GM18498 (cell line): Measurements from ENCODE around the gene FAM98A.

Source experiments
- ATAC-seq: cut with Tn5 transposase; IDR thresholded peaks from one replicate; pipeline ENCODE4 v1.9.1; 2021; ENCODE audit warnings: mild to moderate bottlenecking, moderate library complexity; ENCODE audit not compliant: unreplicated experiment

FAM98A gene

DNA sequence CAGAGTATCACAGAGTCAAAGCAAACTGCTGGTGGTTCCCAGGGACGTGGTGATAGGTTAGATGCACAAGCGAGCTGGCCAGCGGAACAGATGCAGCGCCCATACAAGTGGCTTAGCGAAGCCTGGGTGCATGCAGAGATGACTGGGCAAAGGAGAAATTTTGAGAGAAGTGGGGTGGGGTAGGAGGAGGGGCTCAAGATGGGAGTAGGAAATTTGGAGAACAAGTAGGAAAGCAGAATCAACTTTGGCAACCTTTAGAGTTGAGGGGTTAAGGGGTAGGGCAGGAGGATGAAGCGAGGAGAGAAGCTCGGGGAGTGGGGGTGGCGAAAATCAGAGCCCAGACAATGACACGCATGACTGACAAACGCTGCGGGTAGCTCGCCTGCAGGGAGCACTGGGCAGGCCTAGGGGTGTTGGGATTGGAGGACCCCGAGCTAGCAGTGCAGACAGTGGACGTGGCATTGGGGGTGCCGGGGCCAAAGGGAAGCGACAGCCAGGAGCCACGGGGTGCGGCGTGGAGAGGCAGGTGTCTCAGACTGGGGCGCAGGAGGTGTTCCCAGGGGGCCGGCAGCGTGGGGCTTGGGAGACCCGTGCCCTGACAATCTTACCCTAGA lies 431 bp downstream of the FAM98A start:
- peak; percentile 51 for ATAC-seq

DNA sequence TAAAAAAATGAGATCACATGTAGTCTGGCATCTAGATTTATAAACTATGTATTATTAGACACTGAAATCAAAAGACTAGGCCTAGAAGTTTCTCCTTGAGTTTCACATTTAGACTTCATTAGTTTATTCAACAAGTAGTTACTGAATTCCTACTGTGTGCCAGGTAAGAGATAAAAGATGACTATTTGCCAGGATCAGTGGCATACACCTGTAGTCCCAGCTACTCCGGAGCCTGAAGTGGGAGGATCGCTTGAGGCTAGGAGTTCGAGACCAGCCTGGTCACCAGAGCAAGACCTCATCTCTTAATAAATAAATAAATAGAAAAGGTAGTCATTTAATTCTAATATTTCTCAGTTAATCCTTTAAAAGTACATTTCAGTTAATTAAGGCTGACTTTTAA lies 2.1 kb downstream of the FAM98A start:
- no peak for ATAC-seq

DNA sequence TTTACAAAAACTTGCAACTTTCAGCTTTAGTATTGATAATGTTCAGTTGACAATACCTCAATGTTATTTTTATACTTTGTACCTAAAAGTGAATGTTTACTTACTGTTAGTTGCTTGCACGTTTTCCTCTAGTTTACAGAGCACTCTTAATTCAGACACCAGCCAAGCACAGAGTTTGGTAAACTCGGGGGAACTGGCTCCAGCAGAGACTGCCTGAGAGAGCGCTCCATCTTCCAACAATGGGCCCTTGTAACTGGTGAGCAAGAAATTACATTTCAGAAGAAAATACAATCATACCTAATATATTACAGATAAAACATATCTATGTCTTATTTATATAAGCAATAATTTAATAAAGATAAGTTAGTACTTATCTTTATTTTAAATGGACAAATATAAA lies 3.7 kb downstream of the FAM98A start:
- no peak for ATAC-seq

DNA sequence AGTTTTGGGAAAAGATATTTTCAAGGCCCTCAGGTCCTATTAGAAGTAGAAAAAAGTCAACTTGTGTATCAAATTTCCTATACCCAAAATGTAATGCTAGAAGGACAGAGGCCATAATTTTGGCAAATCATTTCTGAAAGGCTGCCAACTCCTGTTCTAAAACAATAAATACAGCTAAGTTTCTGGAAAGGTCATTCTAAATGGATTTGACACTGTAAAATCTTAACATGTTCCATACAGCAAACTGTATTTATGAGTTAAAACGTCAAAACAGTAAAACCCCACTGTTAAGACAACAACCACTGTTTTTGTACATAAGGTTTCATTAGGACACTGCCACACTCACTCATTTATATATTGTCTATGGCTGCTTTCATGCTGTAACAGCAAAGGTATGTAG lies 9.7 kb downstream of the FAM98A start:
- ATAC-seq = no peak

DNA sequence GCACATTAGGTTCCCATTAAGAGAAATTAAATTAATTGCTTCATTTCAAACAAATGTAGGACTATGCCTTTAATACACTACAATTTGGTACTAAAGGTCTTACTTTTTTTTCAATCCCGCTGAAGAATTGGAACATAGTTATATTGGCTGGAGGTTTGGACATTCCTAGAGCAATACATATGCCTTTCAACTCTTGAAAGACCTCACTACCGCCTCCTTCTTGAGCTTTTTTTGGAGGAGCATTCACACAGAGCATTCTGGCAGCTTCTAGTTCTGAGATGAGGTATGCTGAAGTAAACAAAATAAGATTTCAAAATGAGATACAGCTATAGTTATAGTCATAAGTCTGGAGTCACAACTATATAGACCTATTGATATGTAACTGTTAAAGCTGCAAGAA lies 10.9 kb downstream of the FAM98A start:
- no peak for ATAC-seq

DNA sequence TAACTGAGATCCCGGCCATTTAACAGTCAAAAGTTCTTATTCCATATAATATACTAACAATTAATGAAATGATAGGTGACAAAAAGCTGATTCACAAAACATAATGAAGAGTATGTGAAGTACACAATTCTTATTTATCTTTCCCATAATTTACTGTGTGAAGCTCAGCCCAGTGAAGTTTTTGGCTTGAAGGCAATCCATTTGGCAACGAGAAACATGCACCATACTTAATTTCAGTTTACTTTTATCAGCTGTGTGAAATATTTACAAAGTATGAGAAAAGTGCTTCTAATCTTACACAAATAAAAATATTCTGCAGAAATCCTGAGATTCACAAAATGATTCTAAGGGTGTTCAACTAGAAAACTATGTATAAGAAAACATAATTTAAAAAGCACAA lies 12.3 kb downstream of the FAM98A start:
- no peak for ATAC-seq

DNA sequence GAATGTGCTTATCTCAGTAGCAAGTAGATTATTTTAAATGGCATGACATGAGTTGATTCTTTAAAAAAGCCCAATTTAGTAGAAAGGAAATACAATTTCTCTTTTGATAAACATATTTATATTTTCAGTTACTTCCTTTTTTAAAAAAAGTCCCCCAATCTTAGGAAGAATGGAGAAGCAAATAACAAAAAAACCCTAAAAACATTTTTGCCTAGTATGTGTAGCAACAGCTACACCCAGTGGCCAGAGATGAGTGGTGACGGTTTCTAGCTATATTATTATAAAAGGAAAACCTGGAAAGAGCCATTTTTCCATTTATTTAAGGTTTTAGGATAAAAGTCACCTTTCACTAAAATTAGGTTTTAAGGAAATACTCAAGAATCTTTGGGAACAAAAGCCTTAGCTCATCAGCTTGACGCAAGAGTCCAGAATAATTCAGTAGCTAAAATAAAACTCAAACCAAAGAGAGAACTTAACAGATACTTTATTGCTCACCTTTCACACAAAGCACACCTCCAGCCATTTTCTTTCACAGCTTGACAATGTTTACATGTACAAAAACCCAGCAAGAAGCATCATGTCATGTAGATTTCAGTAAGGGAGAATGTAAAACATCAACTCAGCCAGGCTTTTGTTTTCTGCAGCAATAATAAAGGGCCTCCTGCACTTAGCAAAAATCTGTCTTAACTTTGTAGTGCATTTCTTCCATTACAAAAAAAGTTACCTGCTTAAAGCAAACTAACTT lies 15.7 kb downstream of the FAM98A start:
- ATAC-seq = no peak

DNA sequence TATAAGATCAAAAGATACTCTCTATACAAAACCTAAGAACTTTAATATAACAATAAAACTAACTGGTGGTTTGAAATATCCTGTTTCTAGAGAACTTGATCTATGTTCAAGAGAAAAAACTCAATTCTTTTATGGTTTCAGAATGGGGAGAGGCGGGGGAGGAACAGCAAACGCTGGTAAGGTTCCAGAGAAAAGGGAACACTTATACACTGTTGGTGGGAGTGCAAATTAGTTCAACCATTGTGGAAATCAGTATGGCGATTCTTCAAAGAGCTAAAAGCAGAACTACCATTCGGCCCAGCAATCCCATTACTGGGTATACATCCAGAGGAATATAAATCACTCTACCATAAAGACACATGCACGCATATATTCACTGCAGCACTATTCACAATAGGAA lies 17.2 kb downstream of the FAM98A start:
- no peak for ATAC-seq

DNA sequence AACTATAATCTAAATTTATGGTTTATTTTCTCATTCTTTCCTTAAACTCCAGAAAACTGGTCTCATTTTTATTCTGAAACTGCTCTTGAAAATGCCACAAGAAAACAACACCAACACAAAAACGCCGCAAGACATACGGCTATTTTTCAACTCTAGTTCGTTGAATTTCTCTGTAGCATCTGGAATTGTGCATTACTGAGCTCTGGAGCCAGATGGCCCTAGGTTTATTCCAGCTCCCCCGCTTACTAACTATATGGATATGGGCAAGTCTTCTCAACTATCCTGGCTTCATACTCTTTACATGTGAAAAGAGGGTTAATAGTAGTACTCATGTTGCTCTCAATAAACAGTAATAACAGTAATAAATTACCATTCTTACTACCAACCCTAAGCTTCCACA lies 19.9 kb downstream of the FAM98A start:
- no peak for ATAC-seq

DNA sequence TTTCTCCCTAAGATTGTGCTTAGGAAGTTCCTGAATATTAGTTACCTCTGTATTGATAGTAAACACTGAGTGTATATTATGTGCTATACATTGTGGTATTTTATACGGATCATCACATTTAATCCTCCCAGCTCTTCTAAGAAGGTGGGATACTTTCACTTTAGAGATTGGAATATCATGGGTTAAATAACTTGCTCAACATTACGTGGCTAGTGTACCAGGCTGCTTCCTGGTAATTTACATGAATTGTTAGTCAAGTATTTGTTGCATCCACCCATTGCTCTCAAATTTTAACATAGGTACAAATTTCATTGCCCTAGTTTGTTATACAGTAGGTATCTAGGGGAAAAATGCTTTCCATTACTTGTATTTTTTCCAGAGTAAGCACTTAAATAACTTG lies 21.4 kb downstream of the FAM98A start:
- no peak for ATAC-seq

DNA sequence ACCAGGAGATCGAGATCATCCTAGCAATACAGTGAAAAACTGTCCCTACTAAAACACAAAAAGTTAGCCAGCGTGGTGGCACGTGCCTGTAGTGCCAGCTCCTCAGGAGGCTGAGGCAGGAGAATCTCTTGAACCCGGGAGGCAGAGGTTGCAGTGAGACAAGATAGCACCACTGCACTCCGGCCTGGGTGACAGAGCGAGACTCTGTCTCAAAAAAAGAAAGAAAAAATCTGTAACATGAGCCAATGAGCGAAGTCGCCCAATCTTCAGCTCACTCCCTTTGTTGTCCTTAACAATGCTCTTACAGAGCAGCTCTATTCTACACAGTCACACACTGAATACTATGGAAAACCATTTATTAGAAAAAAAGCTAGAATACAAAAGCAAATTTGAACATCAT lies 22.0 kb downstream of the FAM98A start:
- ATAC-seq = no peak

DNA sequence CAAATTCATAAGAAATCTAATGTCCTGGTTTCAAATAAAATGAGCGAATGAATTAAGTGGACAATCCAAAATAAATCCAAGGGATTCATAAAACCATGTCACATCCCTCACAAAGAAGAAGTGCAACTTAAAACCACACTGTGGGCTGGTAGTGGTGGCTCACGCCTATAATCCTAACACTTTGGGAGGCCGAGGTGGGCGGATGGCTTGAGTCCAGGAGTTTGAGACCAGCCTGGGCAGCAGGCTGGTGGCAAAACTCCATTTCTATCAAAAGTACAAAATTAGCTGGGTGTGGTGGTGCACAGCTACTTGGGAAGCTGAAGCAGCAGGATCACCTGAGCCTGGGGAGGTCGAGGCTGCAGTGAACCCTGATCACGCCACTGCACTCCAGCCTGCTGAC lies 25.4 kb downstream of the FAM98A start:
- no peak for ATAC-seq

DNA sequence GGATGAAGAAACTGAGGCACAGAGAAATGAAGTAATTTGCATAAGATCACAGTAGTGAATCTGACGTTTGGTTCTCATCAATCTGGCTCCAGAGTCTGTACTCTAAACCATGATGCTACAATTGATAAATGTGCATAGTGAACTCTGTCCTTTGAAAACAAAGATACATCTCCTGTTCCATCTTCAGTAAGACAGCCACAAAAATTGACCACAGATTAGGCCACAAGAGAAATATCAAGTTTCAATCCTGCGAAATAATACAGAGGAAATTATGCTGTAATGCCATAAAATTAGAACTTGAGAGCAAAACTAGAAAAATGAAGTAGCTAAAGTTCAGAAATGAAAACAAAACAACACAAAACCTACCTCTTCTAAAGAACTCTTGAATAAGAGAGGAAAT lies 28.4 kb downstream of the FAM98A start:
- no peak for ATAC-seq

DNA sequence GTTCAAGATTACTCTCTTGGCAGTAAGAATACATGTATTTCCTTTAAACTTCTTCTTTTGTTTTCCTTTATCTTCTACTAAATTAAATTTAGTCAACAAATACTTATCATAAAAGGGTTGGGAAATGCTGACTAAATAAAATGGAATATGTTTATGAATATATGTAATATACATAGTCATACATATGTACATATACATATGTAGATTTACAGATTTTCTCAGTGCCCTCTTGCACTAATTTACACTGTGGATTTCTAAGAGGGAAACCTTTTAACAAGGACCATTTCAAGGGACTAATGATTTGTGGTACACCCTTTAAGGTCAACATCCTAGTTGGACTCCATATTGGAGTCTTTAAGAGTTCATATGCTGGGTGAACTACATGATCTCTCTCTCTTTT lies 37.2 kb downstream of the FAM98A start:
- no peak for ATAC-seq

DNA sequence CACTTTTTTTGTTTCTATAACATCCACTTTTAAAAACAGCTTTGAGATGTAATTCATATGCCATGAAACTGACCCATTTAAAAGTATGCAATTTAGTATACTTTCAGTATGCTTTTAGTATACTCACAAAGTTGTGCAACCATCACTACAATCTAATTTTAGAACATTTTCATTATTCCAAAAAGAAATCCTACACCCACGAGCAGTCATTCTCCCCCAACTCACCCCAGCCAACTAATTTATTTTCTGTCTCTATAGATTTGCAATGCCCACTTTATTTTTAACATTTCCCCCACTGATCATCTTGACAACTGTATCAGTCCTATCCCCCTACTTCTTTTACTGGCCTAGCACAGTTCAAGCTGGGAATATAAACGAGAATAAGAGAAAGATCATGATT lies 39.1 kb downstream of the FAM98A start:
- no peak for ATAC-seq

DNA sequence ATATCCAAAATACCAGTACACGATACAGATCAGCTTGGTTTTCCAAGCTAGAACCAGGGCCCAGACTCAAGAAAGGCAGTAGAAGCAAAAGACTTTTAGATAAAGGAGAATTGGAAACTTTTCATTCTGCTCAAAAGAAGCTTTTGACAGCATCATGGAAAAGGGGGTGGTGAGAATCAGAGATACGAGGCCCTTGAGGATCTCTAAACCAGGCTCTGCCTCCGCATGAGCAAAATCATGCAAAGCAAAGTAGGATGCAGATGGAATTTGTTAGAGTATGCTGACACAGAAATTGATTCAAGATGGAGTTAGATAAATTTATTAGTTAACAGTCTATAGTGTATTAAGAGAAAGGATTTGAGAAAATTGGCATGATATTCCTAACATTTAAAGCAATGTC lies 39.8 kb downstream of the FAM98A start:
- no peak for ATAC-seq

DNA sequence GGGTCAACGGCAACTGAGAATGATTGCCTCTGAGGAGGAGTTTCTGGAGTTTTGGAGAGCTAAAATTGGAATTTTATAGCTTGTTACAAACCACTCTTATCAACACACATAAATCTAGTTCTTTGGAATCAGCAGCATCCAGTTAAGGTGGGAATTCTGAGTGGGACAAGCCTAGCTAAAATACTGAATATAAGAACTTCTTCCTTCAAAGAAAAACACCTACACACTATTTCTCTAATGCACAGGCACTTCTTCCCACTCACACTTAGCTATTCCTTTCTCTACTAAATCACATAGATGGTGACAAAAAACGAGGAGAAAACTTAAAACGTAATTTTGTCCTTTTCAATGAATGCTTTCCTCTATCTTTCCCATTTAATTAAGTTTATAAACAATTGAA lies 43.4 kb downstream of the FAM98A start:
- ATAC-seq = no peak

DNA sequence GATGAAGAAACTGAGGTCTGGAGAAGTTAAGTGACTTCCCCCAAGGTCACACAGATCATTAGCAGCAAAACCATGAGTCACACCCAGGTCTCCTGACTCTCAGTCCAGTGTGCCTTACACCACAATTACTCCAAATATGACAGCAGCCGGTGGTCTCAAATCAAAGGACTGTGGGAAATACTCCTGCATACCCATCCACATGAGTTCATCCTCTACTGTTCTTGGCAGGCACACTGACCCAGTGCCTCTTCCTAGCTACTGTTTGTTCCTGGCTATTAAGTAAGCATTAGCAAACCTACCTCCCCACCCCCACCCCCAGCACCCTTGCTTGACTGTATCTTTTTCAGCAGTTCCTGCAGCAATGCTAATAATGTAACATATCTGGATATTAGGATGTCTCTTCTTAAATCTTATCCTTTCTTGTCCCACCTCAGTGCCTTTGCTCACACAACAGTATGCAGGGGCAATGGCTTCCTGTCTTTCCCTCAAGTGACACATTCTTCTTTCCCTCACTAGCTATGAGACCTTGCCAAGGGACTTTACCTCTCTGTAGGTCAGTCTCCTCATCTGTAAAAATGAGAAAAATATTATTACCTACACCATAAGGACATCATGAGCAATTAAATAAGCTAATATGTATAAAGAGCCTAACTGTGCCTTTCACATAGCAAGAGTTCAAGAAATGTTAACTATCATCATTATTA lies 46.2 kb downstream of the FAM98A start:
- no peak for ATAC-seq

DNA sequence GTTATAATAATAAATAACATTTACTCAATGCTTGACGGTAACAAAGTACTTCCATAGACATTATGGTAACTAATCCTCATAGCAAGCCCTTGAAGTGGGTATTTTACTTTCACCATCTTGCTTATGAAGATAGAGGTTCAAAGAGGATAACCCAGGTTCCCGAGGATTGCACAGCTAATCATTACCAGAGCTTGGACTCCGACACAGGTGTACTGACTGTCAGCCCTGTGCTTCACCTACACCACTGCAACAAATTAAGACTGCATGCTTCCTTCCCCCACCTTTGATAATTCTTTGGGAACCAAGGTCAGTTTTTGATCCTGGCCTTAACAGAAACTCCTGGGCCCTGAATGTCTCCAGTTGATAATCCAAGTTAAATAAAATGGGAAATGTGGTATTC lies 48.9 kb downstream of the FAM98A start:
- no peak for ATAC-seq

DNA sequence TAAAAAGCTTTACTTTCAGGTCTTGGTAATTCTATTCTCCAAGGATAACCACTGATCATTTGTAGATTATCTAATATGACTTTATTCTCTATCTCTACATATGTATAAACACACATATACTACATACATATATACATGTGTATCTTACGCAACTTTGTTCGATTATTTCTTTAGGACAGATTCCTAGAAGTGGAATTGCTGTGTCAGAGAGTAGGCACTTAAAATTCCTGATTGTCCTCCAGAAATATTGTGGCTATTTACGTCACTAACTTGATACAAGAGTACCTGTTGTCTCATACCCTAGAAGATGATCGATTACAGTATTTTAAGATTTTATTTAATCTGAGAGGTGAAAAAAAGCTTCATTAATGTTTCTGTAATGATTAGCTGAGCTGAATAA lies 57.9 kb downstream of the FAM98A start:
- no peak for ATAC-seq

DNA sequence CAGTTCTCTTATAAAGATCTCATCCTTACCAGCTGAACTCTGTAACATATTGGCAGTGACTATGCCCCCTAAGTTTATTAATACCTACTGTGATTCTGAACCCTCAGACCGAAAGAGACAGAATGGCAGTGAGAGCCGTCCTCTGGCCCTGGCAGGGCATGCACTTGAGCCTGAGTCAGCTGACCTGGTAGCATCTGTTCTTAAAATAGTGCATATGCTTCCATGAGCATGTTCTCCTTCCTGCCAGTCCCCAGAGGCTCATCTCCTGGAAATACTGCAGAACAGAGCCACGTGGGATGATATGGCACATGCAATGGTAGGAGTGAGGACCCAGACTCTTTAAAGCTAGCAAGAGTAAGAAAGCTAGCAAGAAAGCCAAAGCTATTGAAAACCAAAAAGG lies 63.7 kb downstream of the FAM98A start:
- no peak for ATAC-seq
